PC-9 (cell line): ENCODE results near the gene FBXO9. TPM values are rescaled to one million over a fixed set of nuclear protein-coding genes. Genes with fewer than 3 reads are reported as not detected.

Experiments
- BruUV-seq: library from RNA; stranded (reverse); fragments of 400-500 nt; replicated peaks from 2 replicates; lab custom pipeline; 2021; lab: Mats Ljungman, UMichigan
- CTCF ChIA-PET: fragments of 300-600 bp; sonication (Branson Sonifier 250); formaldehyde crosslinking; loops from one replicate; lab custom pipeline; 2022; ENCODE audit warnings: antibody characterized with exemption; lab: Charles Lee
- POLR2A ChIA-PET: fragments of 300-600 bp; sonication (Branson Sonifier 250); formaldehyde crosslinking; loops from one replicate; lab custom pipeline; 2022; ENCODE audit warnings: antibody characterized with exemption; ENCODE audit not compliant: unreplicated experiment; lab: Charles Lee
- DNase-seq, 2 experiments: peaks; one replicate each; pipeline versions ENCODE4 v3.0.0 to v3.0.0-alpha.2; 2015 to 2022; ENCODE audit warnings: mixed read lengths in 1 of 2
- H2AFZ ChIP-seq: fragments of 200-600 bp; sonication (generic); 2 replicates; pipeline ENCODE4 v1.8.1; 2017; ENCODE audit warnings: antibody characterized with exemption
- H3F3A ChIP-seq: fragments of 200-600 bp; sonication (generic); 2 replicates; pipeline ENCODE4 v1.8.1; 2017; ENCODE audit warnings: antibody characterized with exemption, mild to moderate bottlenecking, low read depth; ENCODE audit not compliant: insufficient read depth
- H3K27ac ChIP-seq: fragments of 200-600 bp; sonication (generic); 2 replicates; pipeline ENCODE4 v1.6.1; 2016; ENCODE audit warnings: mixed run types
- H3K27me3 ChIP-seq: fragments of 200-600 bp; sonication (generic); 2 replicates; pipeline ENCODE4 v1.6.1; 2016; ENCODE audit warnings: low read depth, mixed run types; ENCODE audit not compliant: insufficient read depth
- H3K36me3 ChIP-seq: fragments of 200-600 bp; sonication (generic); 2 replicates; pipeline ENCODE4 v1.6.1; 2016; ENCODE audit warnings: low read depth, mixed run types
- H3K4me1 ChIP-seq: fragments of 200-600 bp; sonication (generic); replicated peaks from 2 replicates; pipeline ENCODE4 v1.6.1; 2016; ENCODE audit warnings: mixed run types; ENCODE audit not compliant: insufficient read depth
- H3K4me2 ChIP-seq: fragments of 200-600 bp; sonication (generic); 2 replicates; pipeline ENCODE4 v1.6.1; 2017; ENCODE audit warnings: mixed run types
- H3K4me3 ChIP-seq: fragments of 200-600 bp; sonication (generic); 2 replicates; pipeline ENCODE4 v1.6.1; 2016; ENCODE audit warnings: mixed run types
- H3K79me2 ChIP-seq: fragments of 200-600 bp; sonication (generic); 2 replicates; pipeline ENCODE4 v1.6.1; 2017; ENCODE audit warnings: low read depth, mixed run types
- H3K9me2 ChIP-seq: fragments of 200-600 bp; sonication (generic); 2 replicates; pipeline ENCODE4 v1.8.1; 2017; ENCODE audit warnings: mild to moderate bottlenecking; ENCODE audit not compliant: insufficient read depth
- H3K9me3 ChIP-seq: fragments of 200-600 bp; sonication (generic); 2 replicates; pipeline ENCODE4 v1.8.1; 2016; ENCODE audit warnings: low read depth; ENCODE audit not compliant: insufficient read depth
- H4K20me1 ChIP-seq: fragments of 200-600 bp; sonication (generic); 2 replicates; pipeline ENCODE4 v1.8.1; 2017; ENCODE audit not compliant: insufficient read depth
- EZH2 ChIP-seq: fragments of 200-600 bp; sonication (generic); IDR thresholded peaks from 2 replicates; pipeline ENCODE4 v1.8.0; 2017; ENCODE audit warnings: antibody characterized with exemption, low read depth
- intact Hi-C: fragments of 100-400 bp; cut with micrococcal nuclease; formaldehyde crosslinking; loops from one replicate; pipeline ENCODE4 v1.10.0; 2022; ENCODE audit not compliant: unreplicated experiment
- total RNA-seq: library from RNA; stranded (reverse); gene quantifications from 2 replicates; pipeline ENCODE4 v1.2.3, GENCODE V29; 2021
- TF ChIP-seq, protein P1 (sequence below): fragments of 200-600 bp; sonication (generic); conservative IDR thresholded peaks from 2 replicates; pipeline ENCODE4 v1.6.1; 2017; ENCODE audit warnings: mixed run types, antibody characterized with exemption, mild to moderate bottlenecking, moderate library complexity

FBXO9 gene
- total RNA-seq, 1 experiment from 2014 or later: 56.5 TPM

DNA sequence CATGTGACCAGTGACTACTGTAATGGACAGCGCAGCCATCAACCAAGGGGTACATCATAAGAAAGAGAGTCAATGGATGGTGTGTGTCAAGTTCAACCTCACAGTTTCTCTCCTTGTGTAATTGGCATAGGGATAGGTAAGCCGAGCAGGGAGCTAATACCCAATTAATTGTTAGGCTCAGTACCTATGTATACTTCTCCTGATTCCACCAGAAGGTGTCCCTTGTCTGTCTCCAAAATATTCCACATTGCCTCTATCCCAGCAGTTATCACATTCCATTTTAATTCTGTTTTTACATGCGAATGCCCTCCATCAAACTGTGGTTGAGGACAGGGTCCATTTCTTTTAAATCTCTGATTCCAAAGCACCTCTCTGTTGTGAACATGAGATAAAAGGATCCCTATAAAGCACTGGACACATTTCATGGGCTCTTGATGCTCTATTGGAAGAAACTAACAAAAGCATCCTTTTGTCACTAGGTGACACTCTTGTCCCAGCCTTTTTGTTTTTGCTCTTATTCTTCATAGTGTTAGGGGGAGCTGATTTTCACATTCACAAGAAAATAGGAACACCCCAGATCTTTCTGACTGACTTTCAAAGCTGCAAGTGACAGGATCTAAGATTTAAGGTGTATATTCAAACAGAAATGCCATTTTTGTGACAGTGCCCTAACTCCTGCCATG lies 38.9 kb downstream of the FBXO9 start:
- DNase-seq: peak; percentile 21 to 42
- Histone ChIP-seq H3K9me2 (no peaks in the 10 kb centered on the region), H3K27me3 (no peaks in the 10 kb centered on the region), H3K9me3 (no peaks in the 10 kb centered on the region), H3K36me3 (peaks cover 2% of the 10 kb centered on the region; the same call in 1 of the 2 replicates), H3F3A (peaks cover 10% of the 10 kb centered on the region; the same call in 1 of the 2 replicates), H3K4me1 (peaks cover 12% of the 10 kb centered on the region), H3K4me2 (no peak overlapping the region), H3K27ac (no peak overlapping the region), H4K20me1 (no peaks in the 10 kb centered on the region), H3K4me3 (no peak overlapping the region), H3K79me2 (no peaks in the 10 kb centered on the region), H2AFZ (no peak overlapping the region)
- TSS peak; percentile 5 for BruUV-seq
- intact Hi-C loops: loop anchor here (1.0 to 10.0 kb wide), 6 partner anchors 64 to 851 kb away; no protein-coding TSS in a partner anchor
- CTCF ChIA-PET: interaction anchor here (0.6 to 1.2 kb wide), 7 partner anchors 8 to 851 kb away, joined by 3 to 15 read pairs (median 3); no protein-coding TSS in a partner anchor
- no peak for TF ChIP-seq EZH2
- TF ChIP-seq, protein P1, sequence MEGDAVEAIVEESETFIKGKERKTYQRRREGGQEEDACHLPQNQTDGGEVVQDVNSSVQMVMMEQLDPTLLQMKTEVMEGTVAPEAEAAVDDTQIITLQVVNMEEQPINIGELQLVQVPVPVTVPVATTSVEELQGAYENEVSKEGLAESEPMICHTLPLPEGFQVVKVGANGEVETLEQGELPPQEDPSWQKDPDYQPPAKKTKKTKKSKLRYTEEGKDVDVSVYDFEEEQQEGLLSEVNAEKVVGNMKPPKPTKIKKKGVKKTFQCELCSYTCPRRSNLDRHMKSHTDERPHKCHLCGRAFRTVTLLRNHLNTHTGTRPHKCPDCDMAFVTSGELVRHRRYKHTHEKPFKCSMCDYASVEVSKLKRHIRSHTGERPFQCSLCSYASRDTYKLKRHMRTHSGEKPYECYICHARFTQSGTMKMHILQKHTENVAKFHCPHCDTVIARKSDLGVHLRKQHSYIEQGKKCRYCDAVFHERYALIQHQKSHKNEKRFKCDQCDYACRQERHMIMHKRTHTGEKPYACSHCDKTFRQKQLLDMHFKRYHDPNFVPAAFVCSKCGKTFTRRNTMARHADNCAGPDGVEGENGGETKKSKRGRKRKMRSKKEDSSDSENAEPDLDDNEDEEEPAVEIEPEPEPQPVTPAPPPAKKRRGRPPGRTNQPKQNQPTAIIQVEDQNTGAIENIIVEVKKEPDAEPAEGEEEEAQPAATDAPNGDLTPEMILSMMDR: peak; percentile 69
- POLR2A ChIA-PET: no interaction called here

DNA sequence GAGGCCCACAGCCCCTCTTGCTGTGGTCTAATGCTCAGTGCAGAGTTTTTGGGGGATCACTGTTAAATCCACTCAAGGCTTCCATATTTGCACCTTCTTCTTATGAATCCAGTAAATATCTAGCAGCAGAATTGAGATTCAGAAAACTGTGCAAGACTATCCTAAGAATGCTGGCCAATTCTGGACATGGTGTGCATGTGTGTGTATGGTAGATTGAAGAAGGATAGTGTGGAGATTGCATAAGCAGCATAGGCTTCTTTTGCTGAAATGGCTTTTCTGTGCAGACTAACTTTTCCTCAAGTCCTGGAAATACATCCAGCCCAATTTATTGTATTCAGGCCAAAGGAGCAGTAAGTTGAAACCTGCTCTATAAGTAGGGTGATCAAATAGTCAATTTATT lies 39.7 kb downstream of the FBXO9 start:
- peaks cover 2% of the 10 kb centered on the region; the same call in 1 of the 2 replicates for H3K36me3 ChIP-seq
- no peak overlapping the region for H2AFZ ChIP-seq
- no peaks in the 10 kb centered on the region for H3K9me2 ChIP-seq
- H3K4me1 ChIP-seq: peaks cover 18% of the 10 kb centered on the region
- no TSS peak for BruUV-seq
- H3F3A ChIP-seq: peaks cover 10% of the 10 kb centered on the region; the same call in 1 of the 2 replicates
- H3K79me2 ChIP-seq: no peaks in the 10 kb centered on the region
- ChIA-PET CTCF (interaction anchor here (0.6 to 1.0 kb wide), 5 partner anchors 7 to 850 kb away, joined by 3 to 5 read pairs (median 3); no protein-coding TSS in a partner anchor), POLR2A (no interaction called here)
- intact Hi-C loops: loop anchor here (1.0 to 10.0 kb wide), 6 partner anchors 63 to 850 kb away; no protein-coding TSS in a partner anchor
- no peaks in the 10 kb centered on the region for H3K9me3 ChIP-seq
- H3K27me3 ChIP-seq: no peaks in the 10 kb centered on the region
- TF ChIP-seq EZH2: no peak
- TF ChIP-seq, protein P1: no peak
- no peaks in the 10 kb centered on the region for H4K20me1 ChIP-seq
- H3K27ac ChIP-seq: no peak overlapping the region
- no peak overlapping the region for H3K4me2 ChIP-seq
- H3K4me3 ChIP-seq: no peak overlapping the region
- DNase-seq: no peak

DNA sequence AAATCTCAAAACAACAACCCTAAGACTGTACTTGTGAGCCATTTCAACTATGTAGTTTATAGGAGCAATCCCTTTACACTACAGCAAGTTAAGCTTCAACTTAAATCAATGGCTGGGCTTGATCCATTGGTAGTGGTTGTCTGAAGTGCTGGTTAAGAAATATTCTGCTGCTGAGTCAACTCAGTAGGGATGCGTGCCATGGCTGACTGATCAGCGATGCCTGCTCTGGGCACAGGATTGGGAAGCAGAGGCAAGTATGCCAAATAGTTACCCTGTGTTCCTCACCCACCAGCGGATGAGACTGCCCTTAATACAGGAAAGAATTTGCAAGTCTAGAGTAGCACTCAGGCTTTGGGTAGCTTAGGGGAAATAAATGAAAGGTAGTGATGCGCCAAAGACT lies 41.9 kb downstream of the FBXO9 start:
- Histone ChIP-seq H3K9me2 (no peaks in the 10 kb centered on the region), H3F3A (peaks cover 22% of the 10 kb centered on the region; the same call in 1 of the 2 replicates), H2AFZ (no peak overlapping the region), H3K27me3 (no peaks in the 10 kb centered on the region), H3K4me2 (no peak overlapping the region), H3K9me3 (no peaks in the 10 kb centered on the region), H3K27ac (no peak overlapping the region), H3K79me2 (no peaks in the 10 kb centered on the region), H3K4me1 (peaks cover 39% of the 10 kb centered on the region), H4K20me1 (no peaks in the 10 kb centered on the region), H3K4me3 (no peak overlapping the region), H3K36me3 (no peaks in the 10 kb centered on the region)
- TF ChIP-seq EZH2: no peak
- TF ChIP-seq, protein P1: no peak
- ChIA-PET POLR2A (no interaction called here), CTCF (no interaction called here)
- BruUV-seq: no TSS peak
- DNase-seq: no peak
- intact Hi-C loops: loop anchor here (10.0 kb wide), 1 partner anchor 848 kb away; no protein-coding TSS in a partner anchor
